IMR-90 (cell line): ENCODE data around the gene WBP11. TPM values are rescaled to one million over a fixed set of nuclear protein-coding genes. Genes with fewer than 3 reads are reported as not detected.

Experiments
- ATAC-seq: fragments of 200-7000 bp; cut with Tn5 transposase; 2 replicates; pipeline ENCODE4 v1.9.1; 2020; ENCODE audit warnings: low read depth, mild to moderate bottlenecking, moderate library complexity
- BruUV-seq: library from RNA; stranded (reverse); fragments of 400-500 nt; replicated peaks from 2 replicates; lab custom pipeline; 2021; lab: Mats Ljungman, UMichigan
- CTCF ChIA-PET: fragments of 300-600 bp; formaldehyde crosslinking; extraction: SDS; loops from one replicate; lab custom pipeline; 2021; ENCODE audit warnings: antibody characterized with exemption; lab: Yijun Ruan, JAX
- POLR2A ChIA-PET: fragments of 300-600 bp; sonication (Branson Sonifier 250); formaldehyde crosslinking; loops from one replicate; lab custom pipeline; 2022; ENCODE audit warnings: antibody characterized with exemption; ENCODE audit not compliant: unreplicated experiment; lab: Charles Lee
- DNase-seq: peaks from one replicate; pipeline ENCODE4 v3.0.0; 2013
- H2AFZ ChIP-seq: replicated peaks from 2 replicates; pipeline ENCODE3; 2013; ENCODE audit warnings: low read length, mild to moderate bottlenecking; ENCODE audit not compliant: poor library complexity
- H2AK5ac ChIP-seq: 2 replicates; pipeline ENCODE4 v1.6.1; 2013; ENCODE audit warnings: low read depth, low read length, inconsistent platforms
- H2AK9ac ChIP-seq: replicated peaks from 2 replicates; pipeline ENCODE3; 2013; ENCODE audit warnings: mild to moderate bottlenecking, low read depth, low read length, moderate library complexity; ENCODE audit not compliant: poor library complexity
- H2BK120ac ChIP-seq: 2 replicates; pipeline ENCODE4 v1.6.1; 2013; ENCODE audit warnings: low read depth, low read length, inconsistent platforms
- H2BK15ac ChIP-seq: 3 replicates; pipeline ENCODE4 v1.6.1; 2013; ENCODE audit warnings: low read depth, low read length, inconsistent platforms
- H2BK20ac ChIP-seq: 2 replicates; pipeline ENCODE4 v1.6.1; 2013; ENCODE audit warnings: low read depth, mild to moderate bottlenecking, inconsistent platforms, low read length, moderate library complexity
- H2BK5ac ChIP-seq: 2 replicates; pipeline ENCODE4 v1.6.1; 2013; ENCODE audit warnings: mild to moderate bottlenecking, low read depth, low read length, inconsistent platforms; ENCODE audit not compliant: poor library complexity, severe bottlenecking
- H3K14ac ChIP-seq: replicated peaks from 2 replicates; pipeline ENCODE4 v1.6.1; 2013; ENCODE audit warnings: low read depth, low read length, inconsistent platforms
- H3K18ac ChIP-seq: 2 replicates; pipeline ENCODE4 v1.6.1; 2013; ENCODE audit warnings: low read depth, low read length, control low read depth
- H3K23ac ChIP-seq: 2 replicates; pipeline ENCODE4 v1.6.1; 2013; ENCODE audit warnings: low read depth, low read length, inconsistent platforms
- H3K27ac ChIP-seq: 2 replicates; pipeline ENCODE4 v1.5.1; 2013; ENCODE audit warnings: mild to moderate bottlenecking, control low read depth, low read length; ENCODE audit not compliant: insufficient read depth
- H3K27me3 ChIP-seq: 2 replicates; pipeline ENCODE4 v1.6.1; 2013; ENCODE audit warnings: low read length; ENCODE audit not compliant: control insufficient read depth, insufficient read depth
- H3K36me3 ChIP-seq: 2 replicates; pipeline ENCODE4 v1.6.1; 2013; ENCODE audit warnings: low read length, mixed read lengths; ENCODE audit not compliant: control insufficient read depth, insufficient read depth
- H3K4ac ChIP-seq: 2 replicates; pipeline ENCODE4 v1.6.1; 2013; ENCODE audit warnings: low read depth, low read length, inconsistent platforms
- H3K4me1 ChIP-seq: 2 replicates; pipeline ENCODE4 v1.6.1; 2013; ENCODE audit warnings: low read length, mixed read lengths; ENCODE audit not compliant: control insufficient read depth, insufficient read depth
- H3K4me2 ChIP-seq: 2 replicates; pipeline ENCODE4 v1.6.1; 2013; ENCODE audit warnings: low read depth, mild to moderate bottlenecking, control low read depth, low read length, moderate library complexity
- H3K4me3 ChIP-seq: 2 replicates; pipeline ENCODE4 v1.5.1; 2013; ENCODE audit warnings: low read depth, mild to moderate bottlenecking, control low read depth, low read length, moderate library complexity; ENCODE audit not compliant: insufficient read depth
- H3K56ac ChIP-seq: 2 replicates; pipeline ENCODE4 v1.6.1; 2013; ENCODE audit warnings: low read length, inconsistent platforms; ENCODE audit not compliant: insufficient read depth; ENCODE audit errors: extremely low read depth
- H3K79me1 ChIP-seq, 2 experiments: 2 replicates each; pipeline ENCODE4 v1.6.1; 2013; ENCODE audit warnings: low read length in 2 of 2, inconsistent platforms in 1 of 2, low read depth in 1 of 2
- H3K9ac ChIP-seq: 2 replicates; pipeline ENCODE4 v1.6.1; 2013; ENCODE audit warnings: low read depth, low read length, control low read depth
- H3K9me1 ChIP-seq: 2 replicates; pipeline ENCODE4 v1.6.1; 2013; ENCODE audit warnings: low read length, inconsistent platforms; ENCODE audit not compliant: insufficient read depth
- H3K9me3 ChIP-seq: 2 replicates; pipeline ENCODE4 v1.6.1; 2013; ENCODE audit warnings: low read length; ENCODE audit not compliant: control insufficient read depth, insufficient read depth
- H4K20me1 ChIP-seq: 2 replicates; pipeline ENCODE4 v1.6.1; 2013; ENCODE audit warnings: low read length, inconsistent platforms; ENCODE audit not compliant: insufficient read depth
- H4K5ac ChIP-seq: 2 replicates; pipeline ENCODE4 v1.6.1; 2013; ENCODE audit warnings: mild to moderate bottlenecking, low read depth, low read length, control low read depth
- H4K8ac ChIP-seq, 2 experiments: 2 replicates each; pipeline ENCODE4 v1.6.1; 2013; ENCODE audit warnings: low read depth in 2 of 2, low read length in 2 of 2, control low read depth in 1 of 2, inconsistent platforms in 1 of 2
- H4K91ac ChIP-seq: 2 replicates; pipeline ENCODE4 v1.6.1; 2013; ENCODE audit warnings: low read depth, low read length, inconsistent platforms; ENCODE audit not compliant: insufficient read depth
- BHLHE40 ChIP-seq: fragments of 150-350 bp; IDR thresholded peaks from 2 replicates; pipeline ENCODE4 v1.6.1; 2016; ENCODE audit warnings: mild to moderate bottlenecking, low read depth, low read length
- CHD1 ChIP-seq: IDR thresholded peaks from 2 replicates; pipeline ENCODE4 v1.6.1; 2012; ENCODE audit warnings: low read depth, low read length, improper control_type of control experiment
- FOS ChIP-seq: fragments of 150-350 bp; IDR thresholded peaks from 2 replicates; pipeline ENCODE4 v1.6.1; 2016; ENCODE audit warnings: low read depth, low read length
- MAZ ChIP-seq: IDR thresholded peaks from 2 replicates; pipeline ENCODE4 v1.6.1; 2012; ENCODE audit warnings: low read depth, mild to moderate bottlenecking, low read length, improper control_type of control experiment, moderate library complexity, borderline replicate concordance
- NFE2L2 ChIP-seq: fragments of 150-350 bp; IDR thresholded peaks from 2 replicates; pipeline ENCODE4 v1.6.1; 2016; ENCODE audit warnings: low read depth, mild to moderate bottlenecking, low read length
- POLR2A ChIP-seq: IDR thresholded peaks from 2 replicates; pipeline ENCODE4 v1.6.1; 2012; ENCODE audit warnings: mild to moderate bottlenecking, low read depth, low read length
- RAD21 ChIP-seq: IDR thresholded peaks from 2 replicates; pipeline ENCODE4 v1.6.1; 2012; ENCODE audit warnings: low read length, improper control_type of control experiment
- RCOR1 ChIP-seq: IDR thresholded peaks from 2 replicates; pipeline ENCODE4 v1.6.1; 2012; ENCODE audit warnings: mild to moderate bottlenecking, low read length, improper control_type of control experiment; ENCODE audit not compliant: insufficient replicate concordance
- RFX5 ChIP-seq: IDR thresholded peaks from 2 replicates; pipeline ENCODE4 v1.8.0; 2012; ENCODE audit warnings: low read depth, mild to moderate bottlenecking, low read length, moderate library complexity
- WGBS, 2 experiments: methylation state at CpG; one replicate each; pipeline versions ENCODE4 v1.1.5 to v1.1.7; 2013; ENCODE audit warnings: missing lambda C conversion rate in 2 of 2; ENCODE audit not compliant: insufficient read length in 1 of 2; ENCODE audit errors: extremely low coverage in 2 of 2; 5-methylcytosine and 5-hydroxymethylcytosine counted together
- dilution Hi-C: fragments of 300-500 bp; cut with HindIII; formaldehyde crosslinking; loops from one replicate; pipeline ENCODE4 v1.14.3; 2018; ENCODE audit warnings: low sequenced_read_pairs; ENCODE audit not compliant: unreplicated experiment
- in situ Hi-C: fragments of 300-500 bp; cut with MboI; formaldehyde crosslinking; loops from 3 replicates; pipeline ENCODE4 v1.14.3; 2019; ENCODE audit warnings: low sequenced_read_pairs, inconsistent platforms, mixed read lengths
- intact Hi-C: fragments of 100-400 bp; cut with micrococcal nuclease; formaldehyde crosslinking; loops from 2 replicates; pipeline ENCODE4 v1.10.0; 2022
- polyA plus RNA-seq, 3 experiments: library from polyadenylated mRNA; depleted of rRNA; stranded (reverse); fragments of >200 nt; gene quantifications; 2 replicates each; pipeline ENCODE4 v1.2.3, GENCODE V29; 2012; ENCODE audit warnings: low replicate concordance in 1 of 3
- total RNA-seq: library from RNA; depleted of rRNA; stranded (reverse); fragments of >200 nt; gene quantifications from 2 replicates; pipeline ENCODE4 v1.2.3, GENCODE V29; 2012
- TF ChIP-seq, protein P1 (sequence below): fragments of 150-350 bp; IDR thresholded peaks from 2 replicates; pipeline ENCODE4 v1.6.1; 2017; ENCODE audit warnings: mild to moderate bottlenecking, antibody characterized with exemption, low read length, low read depth
- TF ChIP-seq, protein P2 (sequence below): conservative IDR thresholded peaks from 2 replicates; pipeline ENCODE4 v1.5.1; 2012; ENCODE audit warnings: mild to moderate bottlenecking, low read depth, low read length, improper control_type of control experiment
- TF ChIP-seq, protein P3 (sequence below): fragments of 150-350 bp; IDR thresholded peaks from 2 replicates; pipeline ENCODE4 v1.6.1; 2016; ENCODE audit warnings: low read depth, mild to moderate bottlenecking, low read length, moderate library complexity, borderline replicate concordance

The WBP11 gene
- total and polyA plus RNA-seq, 2 of the 4 experiments (the other 2 are of a cell fraction), result 2.5 to 18.3 TPM

DNA sequence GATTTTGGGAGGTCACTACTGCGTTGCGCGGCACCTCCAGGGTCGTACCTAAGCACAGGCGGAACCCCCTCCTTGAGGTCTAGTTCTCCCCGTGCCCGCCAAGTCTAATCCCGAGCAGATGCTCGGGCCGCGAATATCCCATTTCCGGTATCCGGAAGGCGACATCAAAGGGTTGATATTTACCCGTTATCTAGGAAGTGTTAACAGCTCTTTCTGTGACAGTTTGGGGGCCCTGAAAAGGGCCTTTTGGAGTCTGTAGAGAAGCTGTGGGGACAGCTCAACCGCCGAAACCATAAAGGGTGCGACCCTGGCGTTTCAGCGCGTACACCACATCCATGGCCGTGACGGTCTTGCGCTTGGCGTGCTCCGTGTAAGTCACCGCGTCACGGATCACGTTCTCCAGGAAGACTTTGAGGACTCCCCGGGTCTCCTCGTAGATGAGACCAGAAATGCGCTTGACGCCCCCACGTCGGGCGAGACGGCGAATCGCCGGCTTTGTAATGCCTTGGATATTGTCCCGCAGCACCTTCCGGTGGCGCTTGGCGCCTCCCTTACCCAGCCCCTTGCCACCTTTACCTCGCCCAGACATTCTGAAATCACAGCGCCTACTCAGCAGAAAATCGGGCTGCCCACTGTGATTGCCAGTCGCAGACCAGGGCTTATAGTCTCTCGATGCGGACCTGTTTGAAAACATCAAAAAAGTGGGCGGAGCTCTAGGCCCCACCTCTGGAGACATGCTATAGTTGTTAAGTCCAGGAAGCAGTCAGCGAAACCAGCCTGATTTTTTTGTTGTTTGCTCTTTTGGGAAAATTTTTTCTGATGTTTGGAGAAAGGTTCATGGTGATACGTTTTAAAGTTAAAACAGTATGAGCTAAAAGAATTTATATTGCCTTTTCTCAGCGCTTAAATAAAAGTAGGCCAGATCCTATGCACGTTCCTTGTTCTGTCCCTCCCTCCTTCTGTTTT lies 32.5 kb downstream of the WBP11 start:
- peak overlapping the region; percentile 61 for H2BK5ac ChIP-seq
- ATAC-seq (peak; percentile 51), DNase-seq (peak; percentile 91)
- H3K4me3 ChIP-seq, result peak overlapping the region; percentile 62
- ChIA-PET POLR2A (interaction anchor here (0.6 to 1.1 kb wide), 3 partner anchors 10 to 758 kb away, joined by 3 to 4 read pairs (median 3); no protein-coding TSS in a partner anchor), CTCF (interaction anchor here (0.6 to 0.8 kb wide), 4 partner anchors 20 to 1401 kb away, joined by 3 read pairs; no protein-coding TSS in a partner anchor)
- no peaks in the 10 kb centered on the region for H3K4me1 ChIP-seq
- peak overlapping the region; percentile 76 for H3K27ac ChIP-seq
- H3K4ac ChIP-seq, result peak overlapping the region; percentile 86
- TSS peak; percentile 53 for BruUV-seq
- H3K79me1 ChIP-seq, result peaks cover 0 to 43% of the 10 kb centered on the region in 2 experiments; a peak in 3 of 4 replicates
- peak overlapping the region; percentile 87 for H3K4me2 ChIP-seq
- H3K9ac ChIP-seq, result peak overlapping the region; percentile 76
- 0% methylated on average over 21 of the region's 56 CpGs; no CpG with 5 or more reads in 1 of the 2 experiments for WGBS, 2 experiments
- H4K20me1 ChIP-seq, result no peaks in the 10 kb centered on the region; the same call in 1 of the 2 replicates
- H2BK20ac ChIP-seq, result no peak overlapping the region
- peak overlapping the region; percentile 26 for H4K5ac ChIP-seq
- dilution Hi-C loops (no loop called here), intact Hi-C loops (loop anchor here (10.0 kb wide), 1 partner anchor 1574 kb away; the partner anchor contains the start of gene MGST1), in situ Hi-C loops (loop anchor here (5.0 kb wide), 1 partner anchor 513 kb away; no protein-coding TSS in a partner anchor)
- peak overlapping the region; percentile 91 for H2AK9ac ChIP-seq
- no peaks in the 10 kb centered on the region for H3K27me3 ChIP-seq
- no peaks in the 10 kb centered on the region for H3K9me1 ChIP-seq
- H2BK15ac ChIP-seq, result no peak overlapping the region; the same call in 2 of the 3 replicates
- H3K36me3 ChIP-seq, result no peaks in the 10 kb centered on the region
- peak overlapping the region; percentile 84 for H3K23ac ChIP-seq
- peak overlapping the region; percentile 70 for H3K18ac ChIP-seq
- H2AK5ac ChIP-seq, result peak overlapping the region; percentile 68; the same call in 1 of the 2 replicates
- H2AFZ ChIP-seq, result peak overlapping the region; percentile 92
- H4K91ac ChIP-seq, result peak overlapping the region; percentile 79
- peak overlapping the region; percentile 79 to 82 for H4K8ac ChIP-seq
- peak overlapping the region; percentile 13; the same call in 1 of the 2 replicates for H2BK120ac ChIP-seq
- H3K56ac ChIP-seq, result peak overlapping the region; percentile 73
- no peaks in the 10 kb centered on the region; the same call in 1 of the 2 replicates for H3K9me3 ChIP-seq
- peak overlapping the region; percentile 70 for H3K14ac ChIP-seq
- TF ChIP-seq, protein P1, sequence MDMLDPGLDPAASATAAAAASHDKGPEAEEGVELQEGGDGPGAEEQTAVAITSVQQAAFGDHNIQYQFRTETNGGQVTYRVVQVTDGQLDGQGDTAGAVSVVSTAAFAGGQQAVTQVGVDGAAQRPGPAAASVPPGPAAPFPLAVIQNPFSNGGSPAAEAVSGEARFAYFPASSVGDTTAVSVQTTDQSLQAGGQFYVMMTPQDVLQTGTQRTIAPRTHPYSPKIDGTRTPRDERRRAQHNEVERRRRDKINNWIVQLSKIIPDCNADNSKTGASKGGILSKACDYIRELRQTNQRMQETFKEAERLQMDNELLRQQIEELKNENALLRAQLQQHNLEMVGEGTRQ, result no peak; the same call in 1 of the 2 replicates
- TF ChIP-seq BHLHE40 (peak; percentile 86), MAZ (no peak), POLR2A (peak; percentile 98), RCOR1 (no peak), NFE2L2 (peak; percentile 27), CHD1 (no peak), FOS (no peak), RFX5 (no peak), RAD21 (no peak)
- TF ChIP-seq, protein P2, sequence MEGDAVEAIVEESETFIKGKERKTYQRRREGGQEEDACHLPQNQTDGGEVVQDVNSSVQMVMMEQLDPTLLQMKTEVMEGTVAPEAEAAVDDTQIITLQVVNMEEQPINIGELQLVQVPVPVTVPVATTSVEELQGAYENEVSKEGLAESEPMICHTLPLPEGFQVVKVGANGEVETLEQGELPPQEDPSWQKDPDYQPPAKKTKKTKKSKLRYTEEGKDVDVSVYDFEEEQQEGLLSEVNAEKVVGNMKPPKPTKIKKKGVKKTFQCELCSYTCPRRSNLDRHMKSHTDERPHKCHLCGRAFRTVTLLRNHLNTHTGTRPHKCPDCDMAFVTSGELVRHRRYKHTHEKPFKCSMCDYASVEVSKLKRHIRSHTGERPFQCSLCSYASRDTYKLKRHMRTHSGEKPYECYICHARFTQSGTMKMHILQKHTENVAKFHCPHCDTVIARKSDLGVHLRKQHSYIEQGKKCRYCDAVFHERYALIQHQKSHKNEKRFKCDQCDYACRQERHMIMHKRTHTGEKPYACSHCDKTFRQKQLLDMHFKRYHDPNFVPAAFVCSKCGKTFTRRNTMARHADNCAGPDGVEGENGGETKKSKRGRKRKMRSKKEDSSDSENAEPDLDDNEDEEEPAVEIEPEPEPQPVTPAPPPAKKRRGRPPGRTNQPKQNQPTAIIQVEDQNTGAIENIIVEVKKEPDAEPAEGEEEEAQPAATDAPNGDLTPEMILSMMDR, result no peak
- TF ChIP-seq, protein P3, sequence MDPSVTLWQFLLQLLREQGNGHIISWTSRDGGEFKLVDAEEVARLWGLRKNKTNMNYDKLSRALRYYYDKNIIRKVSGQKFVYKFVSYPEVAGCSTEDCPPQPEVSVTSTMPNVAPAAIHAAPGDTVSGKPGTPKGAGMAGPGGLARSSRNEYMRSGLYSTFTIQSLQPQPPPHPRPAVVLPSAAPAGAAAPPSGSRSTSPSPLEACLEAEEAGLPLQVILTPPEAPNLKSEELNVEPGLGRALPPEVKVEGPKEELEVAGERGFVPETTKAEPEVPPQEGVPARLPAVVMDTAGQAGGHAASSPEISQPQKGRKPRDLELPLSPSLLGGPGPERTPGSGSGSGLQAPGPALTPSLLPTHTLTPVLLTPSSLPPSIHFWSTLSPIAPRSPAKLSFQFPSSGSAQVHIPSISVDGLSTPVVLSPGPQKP, result no peak
